Panc1 (cell line): Measurements from ENCODE around the gene UBE2QL1. TPM values are rescaled to one million over a fixed set of nuclear protein-coding genes. Genes with fewer than 3 reads are reported as not detected.

Experiments used
- ATAC-seq: fragments of 200-7000 bp; cut with Tn5 transposase; 2 replicates; pipeline ENCODE4 v1.9.1; 2020; ENCODE audit warnings: mild to moderate bottlenecking, moderate library complexity
- BruUV-seq: library from RNA; stranded (reverse); fragments of 400-500 nt; replicated peaks from 2 replicates; lab custom pipeline; 2021; lab: Mats Ljungman, UMichigan
- CTCF ChIA-PET: fragments of 300-600 bp; sonication (Branson Sonifier 250); formaldehyde crosslinking; loops from one replicate; lab custom pipeline; 2022; ENCODE audit warnings: antibody characterized with exemption; lab: Charles Lee
- POLR2A ChIA-PET: fragments of 300-600 bp; sonication (Branson Sonifier 250); formaldehyde crosslinking; loops from one replicate; lab custom pipeline; 2022; ENCODE audit warnings: antibody characterized with exemption; lab: Charles Lee
- DNase-seq: peaks from one replicate; pipeline ENCODE4 v3.0.0-alpha.2; 2010; ENCODE audit warnings: low read depth, low spot score
- H3K27ac ChIP-seq: 2 replicates; pipeline ENCODE4 v1.5.1; 2011; ENCODE audit warnings: mild to moderate bottlenecking, low read length, inconsistent platforms
- H3K27me3 ChIP-seq: fragments of 200-500 bp; sonication (Bioruptor generic); 2 replicates; pipeline ENCODE4 v1.6.0; 2014; ENCODE audit warnings: low read length, inconsistent platforms; ENCODE audit not compliant: control insufficient read depth, insufficient read depth
- H3K36me3 ChIP-seq: fragments of 200-500 bp; sonication (Bioruptor generic); 2 replicates; pipeline ENCODE4 v1.5.1; 2014; ENCODE audit warnings: inconsistent platforms, mild to moderate bottlenecking, low read length, moderate library complexity; ENCODE audit not compliant: control insufficient read depth, insufficient read depth
- H3K4me1 ChIP-seq: 2 replicates; pipeline ENCODE4 v1.5.1; 2011; ENCODE audit warnings: inconsistent platforms, mild to moderate bottlenecking, low read length, moderate library complexity; ENCODE audit not compliant: control insufficient read depth, insufficient read depth
- H3K4me3 ChIP-seq, 2 experiments: 2 replicates each; pipeline ENCODE4 v1.5.1; 2011 to 2012; ENCODE audit warnings: low read depth in 2 of 2, low read length in 2 of 2, mild to moderate bottlenecking in 2 of 2, inconsistent platforms in 1 of 2, moderate library complexity in 1 of 2
- H3K9me3 ChIP-seq: fragments of 200-500 bp; sonication (Bioruptor generic); 2 replicates; pipeline ENCODE4 v1.5.1; 2014; ENCODE audit warnings: low read depth, mild to moderate bottlenecking, inconsistent platforms, low read length, moderate library complexity; ENCODE audit not compliant: control insufficient read depth, insufficient read depth
- POLR2AphosphoS5 ChIP-seq: IDR thresholded peaks from 2 replicates; pipeline ENCODE4 v1.6.1; 2012; ENCODE audit warnings: mild to moderate bottlenecking, low read depth, low read length, moderate library complexity
- SIN3A ChIP-seq: IDR thresholded peaks from 2 replicates; pipeline ENCODE4 v1.6.1; 2012; ENCODE audit warnings: low read depth, mild to moderate bottlenecking, low read length, moderate library complexity, borderline replicate concordance; ENCODE audit not compliant: insufficient read depth
- TCF7L2 ChIP-seq: IDR thresholded peaks from 2 replicates; pipeline ENCODE4 v1.6.1; 2011; ENCODE audit warnings: mild to moderate bottlenecking, low read depth, low read length, inconsistent platforms
- in situ Hi-C: cut with HindIII; loops from 2 replicates; pipeline ENCODE4 v1.10.0; 2016; ENCODE audit warnings: low sequenced_read_pairs, low pct_unique_long_range_greater_than_20kb
- intact Hi-C: fragments of 100-400 bp; cut with micrococcal nuclease; formaldehyde crosslinking; loops from one replicate; pipeline ENCODE4 v1.10.0; 2022; ENCODE audit not compliant: unreplicated experiment
- total RNA-seq: library from RNA; stranded (reverse); gene quantifications from one replicate; pipeline ENCODE4 v1.2.1, GENCODE V29; 2021; ENCODE audit not compliant: unreplicated experiment
- TF ChIP-seq, protein P1 (sequence below): fragments of 450-650 bp; IDR thresholded peaks from 2 replicates; pipeline ENCODE4 v1.5.1; 2017; ENCODE audit warnings: mild to moderate bottlenecking
- TF ChIP-seq, protein P2 (sequence below), 2 experiments: IDR thresholded peaks; 2 replicates each; pipeline ENCODE4 v1.6.1; 2011 to 2012; ENCODE audit warnings: low read depth in 2 of 2, control low read depth in 1 of 2, low read length in 1 of 2, mild to moderate bottlenecking in 1 of 2, moderate library complexity in 1 of 2; ENCODE audit not compliant: insufficient read depth in 1 of 2

UBE2QL1 gene
- total RNA-seq, 1 experiment from 2014 or later: not detected

DNA sequence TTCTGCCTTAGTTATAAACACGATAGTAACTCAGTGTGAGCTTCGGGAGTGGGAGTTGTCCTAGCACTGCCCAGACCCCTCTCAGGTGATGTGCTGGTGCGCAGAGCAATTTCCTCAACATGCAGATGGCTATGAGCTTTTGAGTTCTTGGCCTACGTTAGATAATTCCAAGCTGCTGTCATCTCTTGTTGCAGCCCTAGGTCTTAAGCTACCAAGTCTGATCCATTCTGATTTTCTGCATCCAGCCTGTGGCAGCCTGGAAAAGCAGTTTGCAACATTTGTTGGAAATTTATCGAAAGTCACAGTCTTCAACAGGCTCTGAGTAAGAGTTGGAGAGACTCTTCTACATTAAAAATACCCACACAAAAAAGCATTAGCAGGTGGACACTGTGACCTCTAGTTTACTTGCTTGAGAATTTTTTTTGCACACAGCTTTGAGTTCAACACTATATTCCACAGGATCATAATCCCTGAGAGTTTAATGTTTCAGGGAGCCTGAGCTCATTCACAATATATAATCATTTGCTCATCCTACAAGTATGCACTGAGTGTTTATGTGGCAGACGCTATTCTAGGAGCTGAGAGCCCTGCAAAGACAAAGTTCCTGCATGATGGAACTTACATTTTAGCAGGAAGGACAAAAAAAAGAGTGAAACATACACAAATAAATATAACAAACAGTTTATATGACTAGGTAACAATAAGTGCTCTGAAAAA is 91.6 kb downstream of the UBE2QL1 start:
- TF ChIP-seq POLR2AphosphoS5 (no peak), SIN3A (no peak), TCF7L2 (no peak)
- TF ChIP-seq, protein P1, sequence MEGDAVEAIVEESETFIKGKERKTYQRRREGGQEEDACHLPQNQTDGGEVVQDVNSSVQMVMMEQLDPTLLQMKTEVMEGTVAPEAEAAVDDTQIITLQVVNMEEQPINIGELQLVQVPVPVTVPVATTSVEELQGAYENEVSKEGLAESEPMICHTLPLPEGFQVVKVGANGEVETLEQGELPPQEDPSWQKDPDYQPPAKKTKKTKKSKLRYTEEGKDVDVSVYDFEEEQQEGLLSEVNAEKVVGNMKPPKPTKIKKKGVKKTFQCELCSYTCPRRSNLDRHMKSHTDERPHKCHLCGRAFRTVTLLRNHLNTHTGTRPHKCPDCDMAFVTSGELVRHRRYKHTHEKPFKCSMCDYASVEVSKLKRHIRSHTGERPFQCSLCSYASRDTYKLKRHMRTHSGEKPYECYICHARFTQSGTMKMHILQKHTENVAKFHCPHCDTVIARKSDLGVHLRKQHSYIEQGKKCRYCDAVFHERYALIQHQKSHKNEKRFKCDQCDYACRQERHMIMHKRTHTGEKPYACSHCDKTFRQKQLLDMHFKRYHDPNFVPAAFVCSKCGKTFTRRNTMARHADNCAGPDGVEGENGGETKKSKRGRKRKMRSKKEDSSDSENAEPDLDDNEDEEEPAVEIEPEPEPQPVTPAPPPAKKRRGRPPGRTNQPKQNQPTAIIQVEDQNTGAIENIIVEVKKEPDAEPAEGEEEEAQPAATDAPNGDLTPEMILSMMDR: no peak
- TF ChIP-seq, protein P2, sequence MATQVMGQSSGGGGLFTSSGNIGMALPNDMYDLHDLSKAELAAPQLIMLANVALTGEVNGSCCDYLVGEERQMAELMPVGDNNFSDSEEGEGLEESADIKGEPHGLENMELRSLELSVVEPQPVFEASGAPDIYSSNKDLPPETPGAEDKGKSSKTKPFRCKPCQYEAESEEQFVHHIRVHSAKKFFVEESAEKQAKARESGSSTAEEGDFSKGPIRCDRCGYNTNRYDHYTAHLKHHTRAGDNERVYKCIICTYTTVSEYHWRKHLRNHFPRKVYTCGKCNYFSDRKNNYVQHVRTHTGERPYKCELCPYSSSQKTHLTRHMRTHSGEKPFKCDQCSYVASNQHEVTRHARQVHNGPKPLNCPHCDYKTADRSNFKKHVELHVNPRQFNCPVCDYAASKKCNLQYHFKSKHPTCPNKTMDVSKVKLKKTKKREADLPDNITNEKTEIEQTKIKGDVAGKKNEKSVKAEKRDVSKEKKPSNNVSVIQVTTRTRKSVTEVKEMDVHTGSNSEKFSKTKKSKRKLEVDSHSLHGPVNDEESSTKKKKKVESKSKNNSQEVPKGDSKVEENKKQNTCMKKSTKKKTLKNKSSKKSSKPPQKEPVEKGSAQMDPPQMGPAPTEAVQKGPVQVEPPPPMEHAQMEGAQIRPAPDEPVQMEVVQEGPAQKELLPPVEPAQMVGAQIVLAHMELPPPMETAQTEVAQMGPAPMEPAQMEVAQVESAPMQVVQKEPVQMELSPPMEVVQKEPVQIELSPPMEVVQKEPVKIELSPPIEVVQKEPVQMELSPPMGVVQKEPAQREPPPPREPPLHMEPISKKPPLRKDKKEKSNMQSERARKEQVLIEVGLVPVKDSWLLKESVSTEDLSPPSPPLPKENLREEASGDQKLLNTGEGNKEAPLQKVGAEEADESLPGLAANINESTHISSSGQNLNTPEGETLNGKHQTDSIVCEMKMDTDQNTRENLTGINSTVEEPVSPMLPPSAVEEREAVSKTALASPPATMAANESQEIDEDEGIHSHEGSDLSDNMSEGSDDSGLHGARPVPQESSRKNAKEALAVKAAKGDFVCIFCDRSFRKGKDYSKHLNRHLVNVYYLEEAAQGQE (IDR thresholded peaks at IDR 0.05; ENCODE audit: insufficient read depth in 1 of 2, low read depth in 2 of 2, low read length in 1 of 2): no peak
- intact Hi-C loops (no loop called here), in situ Hi-C loops (no loop called here)
- DNase-seq (no peak), ATAC-seq (no peak)
- no peak overlapping the region for H3K4me3 ChIP-seq
- no peaks in the 10 kb centered on the region for H3K27me3 ChIP-seq
- no peaks in the 10 kb centered on the region for H3K36me3 ChIP-seq
- ChIA-PET POLR2A (no interaction called here), CTCF (no interaction called here)
- no TSS peak for BruUV-seq
- no peak overlapping the region for H3K27ac ChIP-seq
- H3K4me1 ChIP-seq: no peaks in the 10 kb centered on the region
- no peaks in the 10 kb centered on the region for H3K9me3 ChIP-seq

DNA sequence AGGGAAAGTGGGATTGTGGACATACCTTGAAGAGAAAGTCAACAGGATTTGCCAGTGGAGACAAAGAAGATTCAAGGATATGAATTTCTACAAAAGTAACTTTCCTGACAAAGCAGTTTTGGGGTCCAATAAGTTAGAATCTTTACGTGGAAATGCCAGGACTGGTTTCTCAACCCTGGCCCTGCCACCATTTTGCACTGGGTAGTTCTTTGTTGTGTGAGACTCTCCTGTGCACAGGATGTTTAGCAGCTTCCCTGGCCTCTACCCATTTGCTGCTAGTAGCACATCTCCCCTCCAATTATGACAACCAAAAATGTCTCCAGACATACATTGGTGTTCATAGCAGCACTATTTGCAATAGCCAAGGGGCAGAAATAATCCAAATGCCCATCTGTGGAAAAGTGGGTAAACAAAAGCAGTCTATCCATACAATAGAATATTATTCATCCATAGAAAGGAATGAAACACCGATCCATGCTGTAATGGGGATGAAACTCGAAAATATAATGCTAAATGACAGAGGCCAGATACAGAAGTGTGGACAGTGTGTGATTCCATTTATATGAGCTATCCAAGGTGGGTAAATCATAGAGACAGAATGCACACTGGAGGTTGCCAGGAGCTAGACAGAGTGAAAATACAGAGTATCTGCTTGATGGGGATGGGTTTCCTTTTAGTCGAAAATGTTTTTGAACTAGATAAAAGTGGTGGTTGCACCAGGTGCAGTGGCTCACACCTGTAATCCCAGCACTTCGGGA is 92.8 kb downstream of the UBE2QL1 start:
- BruUV-seq: no TSS peak
- no peaks in the 10 kb centered on the region for H3K4me1 ChIP-seq
- no peak overlapping the region for H3K4me3 ChIP-seq
- DNase-seq: no peak
- TF ChIP-seq, protein P2 (IDR thresholded peaks at IDR 0.05; ENCODE audit: insufficient read depth in 1 of 2, low read depth in 2 of 2, low read length in 1 of 2): no peak
- TF ChIP-seq TCF7L2 (no peak), SIN3A (no peak), POLR2AphosphoS5 (no peak)
- TF ChIP-seq, protein P1: no peak
- no peak overlapping the region for H3K27ac ChIP-seq
- H3K27me3 ChIP-seq: no peaks in the 10 kb centered on the region
- ATAC-seq: no peak
- in situ Hi-C loops: no loop called here
- ChIA-PET CTCF (no interaction called here), POLR2A (no interaction called here)
- H3K9me3 ChIP-seq: no peaks in the 10 kb centered on the region
- H3K36me3 ChIP-seq: no peaks in the 10 kb centered on the region
- intact Hi-C loops: no loop called here
